GM19328 (cell line): Measurements from ENCODE around the gene PCDHGA11.
A peak's percentile ranks its signal among the peaks of the same experiment; 100 is the strongest.
"Not testable (repeated sequence)": the region's sequence is repeated elsewhere in the genome, so short reads cannot be mapped to it uniquely, and the experiment has no call there.

Experiments used
- ATAC-seq: cut with Tn5 transposase; IDR thresholded peaks from one replicate; pipeline ENCODE4 v1.9.1; 2021; ENCODE audit warnings: mild to moderate bottlenecking, moderate library complexity; ENCODE audit not compliant: unreplicated experiment

The PCDHGA11 gene

GRCh38 chr5:141398608-141399007 lies 22.2 kb upstream of the PCDHGA11 start:
- no peak for ATAC-seq

- ATAC-seq, result no peak
These were observed 21.1 kb upstream of the PCDHGA11 start for GRCh38 chr5:141399555-141400258.

DNA sequence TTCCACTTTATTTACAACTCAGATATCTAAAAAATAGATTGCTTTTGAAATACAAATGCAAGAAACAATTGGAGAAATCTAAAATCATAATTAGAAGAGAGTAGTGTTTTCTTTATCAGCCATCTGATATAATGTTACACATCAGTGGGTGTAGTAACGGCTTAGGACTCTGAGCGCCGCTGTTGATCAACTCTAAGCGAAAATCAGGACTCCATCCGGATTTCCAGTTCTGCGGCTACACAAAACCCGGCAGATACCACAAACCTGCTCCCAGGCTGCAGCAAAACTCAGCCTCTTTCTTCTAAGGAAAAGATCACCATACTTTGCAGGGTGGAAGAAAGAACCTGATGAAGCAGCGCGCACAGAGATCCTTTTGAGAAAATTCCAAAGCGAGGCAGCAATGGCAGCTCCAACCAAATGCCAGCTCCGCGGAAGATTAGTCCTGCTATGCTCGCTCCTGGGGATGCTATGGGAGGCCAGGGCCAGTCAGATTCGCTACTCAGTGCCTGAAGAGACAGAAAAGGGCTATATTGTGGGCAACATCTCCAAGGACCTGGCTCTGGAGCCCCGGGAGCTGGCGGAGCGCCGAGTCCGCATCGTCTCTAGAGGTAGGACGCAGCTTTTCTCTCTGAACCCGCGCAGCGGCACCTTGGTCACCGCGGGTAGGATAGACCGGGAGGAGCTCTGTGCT lies 18.2 kb upstream of the PCDHGA11 start, which contains the start of gene PCDHGA9:
TSS of gene PCDHGA9 (plus strand) at position 226 of the 691 bp plus-strand sequence. CDS start at position 401, 175 bp downstream.
- no peak for ATAC-seq

DNA sequence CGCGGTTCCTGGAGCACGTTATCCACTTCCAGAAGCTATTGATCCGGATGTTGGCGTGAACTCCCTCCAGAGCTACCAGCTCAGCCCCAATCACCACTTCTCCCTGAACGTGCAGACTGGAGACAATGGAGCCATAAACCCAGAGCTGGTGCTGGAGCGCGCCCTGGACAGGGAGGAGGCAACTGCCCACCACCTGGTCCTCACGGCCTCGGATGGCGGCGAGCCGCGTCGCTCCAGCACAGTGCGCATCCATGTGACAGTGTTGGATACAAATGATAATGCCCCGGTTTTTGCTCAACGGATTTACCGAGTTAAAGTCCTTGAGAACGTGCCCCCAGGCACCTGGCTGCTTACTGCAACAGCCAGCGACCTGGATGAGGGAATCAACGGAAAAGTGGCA lies 17.5 kb upstream of the PCDHGA11 start:
- no peak for ATAC-seq

- ATAC-seq, result peak; percentile 76
These were observed 12.9 kb upstream of the PCDHGA11 start, which contains the start of gene PCDHGB6 for GRCh38 chr5:141407790-141408505. PCDHGB6 (plus strand) TSS chr5:141408021; CDS start chr5:141408203, 182 bp downstream.

GRCh38 chr5:141409598-141410306 lies 11.1 kb upstream of the PCDHGA11 start:
- ATAC-seq, result no peak

GRCh38 chr5:141411575-141411974 lies 9.3 kb upstream of the PCDHGA11 start:
- no peak for ATAC-seq

GRCh38 chr5:141412854-141413539 lies 7.9 kb upstream of the PCDHGA11 start, which contains the start of gene PCDHGA10:
PCDHGA10 (plus strand) TSS chr5:141412987; CDS start chr5:141413176, 189 bp downstream.
- ATAC-seq, result no peak

DNA sequence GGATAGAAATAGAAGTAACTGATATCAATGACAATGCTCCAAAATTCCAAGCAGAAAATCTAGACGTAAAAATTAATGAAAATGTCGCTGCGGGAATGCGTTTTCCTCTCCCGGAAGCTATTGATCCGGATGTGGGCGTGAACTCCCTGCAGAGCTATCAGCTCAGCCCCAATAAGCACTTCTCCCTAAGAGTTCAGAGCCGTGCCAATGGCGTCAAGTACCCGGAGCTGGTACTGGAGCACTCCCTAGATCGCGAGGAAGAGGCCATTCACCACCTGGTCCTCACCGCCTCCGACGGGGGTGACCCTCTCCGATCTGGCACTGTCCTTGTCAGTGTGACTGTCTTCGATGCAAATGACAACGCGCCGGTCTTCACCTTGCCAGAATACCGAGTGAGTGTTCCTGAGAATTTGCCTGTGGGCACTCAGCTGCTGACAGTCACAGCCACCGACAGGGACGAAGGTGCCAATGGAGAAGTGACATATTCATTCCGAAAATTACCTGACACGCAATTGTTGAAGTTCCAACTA lies 7.2 kb upstream of the PCDHGA11 start:
- ATAC-seq, result no peak

- ATAC-seq, result not testable (repeated sequence)
These were observed 6.1 kb upstream of the PCDHGA11 start for GRCh38 chr5:141414548-141415274.

GRCh38 chr5:141415275-141415618 lies 5.6 kb upstream of the PCDHGA11 start:
- ATAC-seq, result not testable (repeated sequence)

DNA sequence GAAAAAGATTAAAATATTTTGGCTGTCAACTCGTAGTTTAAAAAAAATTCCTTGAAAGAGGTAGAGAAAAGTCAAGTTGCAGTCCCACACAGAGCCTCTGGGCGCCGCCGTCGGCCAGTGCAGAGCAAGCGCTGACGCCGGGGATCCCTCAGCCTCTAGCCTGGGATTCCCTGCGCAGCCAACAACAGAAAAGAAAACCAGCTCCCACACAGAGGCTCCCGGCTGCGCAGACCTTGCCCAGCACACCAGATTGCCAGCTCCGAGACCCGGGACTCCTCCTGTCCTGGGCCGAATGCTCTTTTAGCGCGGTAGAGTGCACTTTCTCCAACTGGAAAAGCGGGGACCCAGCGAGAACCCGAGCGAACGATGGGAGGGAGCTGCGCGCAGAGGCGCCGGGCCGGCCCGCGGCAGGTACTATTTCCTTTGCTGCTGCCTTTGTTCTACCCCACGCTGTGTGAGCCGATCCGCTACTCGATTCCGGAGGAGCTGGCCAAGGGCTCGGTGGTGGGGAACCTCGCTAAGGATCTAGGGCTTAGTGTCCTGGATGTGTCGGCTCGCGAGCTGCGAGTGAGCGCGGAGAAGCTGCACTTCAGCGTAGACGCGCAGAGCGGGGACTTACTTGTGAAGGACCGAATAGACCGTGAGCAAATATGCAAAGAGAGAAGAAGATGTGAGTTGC lies 3.2 kb upstream of the PCDHGA11 start, which contains the start of gene PCDHGB7:
TSS of gene PCDHGB7 (plus strand) at position 184 of the 679 bp plus-strand sequence. CDS start at position 367, 183 bp downstream.
- ATAC-seq, result peak; percentile 61

DNA sequence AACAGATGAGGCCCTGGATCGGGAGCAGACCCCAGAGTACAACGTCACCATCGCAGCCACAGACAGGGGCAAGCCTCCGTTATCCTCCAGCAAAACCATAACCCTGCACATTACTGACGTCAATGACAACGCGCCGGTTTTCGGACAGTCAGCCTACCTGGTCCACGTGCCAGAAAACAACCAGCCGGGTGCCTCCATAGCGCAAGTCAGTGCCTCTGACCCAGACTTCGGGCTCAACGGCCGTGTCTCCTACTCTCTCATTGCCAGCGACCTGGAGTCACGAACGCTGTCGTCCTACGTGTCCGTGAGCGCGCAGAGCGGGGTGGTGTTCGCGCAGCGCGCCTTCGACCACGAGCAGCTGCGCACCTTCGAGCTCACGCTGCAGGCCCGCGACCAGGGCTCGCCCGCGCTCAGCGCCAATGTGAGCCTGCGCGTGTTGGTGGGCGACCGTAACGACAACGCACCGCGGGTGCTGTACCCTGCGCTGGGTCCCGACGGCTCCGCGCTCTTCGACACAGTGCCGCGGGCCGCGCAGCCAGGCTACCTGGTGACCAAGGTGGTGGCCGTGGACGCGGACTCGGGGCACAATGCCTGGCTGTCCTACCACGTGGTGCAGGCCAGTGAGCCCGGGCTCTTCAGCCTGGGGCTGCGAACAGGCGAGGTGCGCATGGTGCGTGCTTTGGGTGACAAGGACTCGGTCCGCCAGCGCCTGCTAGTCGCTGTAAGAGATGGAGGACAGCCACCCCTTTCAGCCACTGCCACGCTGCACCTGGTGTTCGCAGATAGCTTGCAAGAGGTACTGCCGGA lies 1.6 kb upstream of the PCDHGA11 start:
- ATAC-seq, result no peak

- ATAC-seq, result no peak
These were observed 621 bp downstream of the PCDHGA11 start for GRCh38 chr5:141421489-141421855.

DNA sequence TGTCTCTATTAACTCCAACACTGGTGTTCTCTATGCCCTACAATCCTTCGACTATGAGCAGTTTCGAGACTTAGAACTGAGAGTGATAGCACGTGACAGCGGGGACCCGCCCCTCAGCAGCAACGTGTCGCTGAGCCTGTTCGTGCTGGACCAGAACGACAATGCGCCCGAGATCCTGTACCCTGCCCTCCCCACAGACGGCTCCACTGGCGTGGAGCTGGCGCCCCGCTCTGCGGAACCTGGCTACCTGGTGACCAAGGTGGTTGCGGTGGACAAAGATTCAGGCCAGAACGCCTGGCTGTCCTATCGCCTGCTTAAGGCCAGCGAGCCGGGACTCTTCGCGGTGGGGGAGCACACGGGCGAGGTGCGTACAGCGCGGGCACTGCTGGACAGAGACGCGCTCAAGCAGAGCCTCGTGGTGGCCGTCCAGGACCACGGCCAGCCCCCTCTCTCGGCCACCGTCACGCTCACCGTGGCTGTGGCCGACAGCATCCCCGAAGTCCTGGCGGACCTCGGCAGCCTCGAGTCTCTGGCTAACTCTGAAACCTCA lies 2.0 kb downstream of the PCDHGA11 start:
- ATAC-seq, result no peak

- ATAC-seq, result no peak
These were observed 7.1 kb downstream of the PCDHGA11 start for GRCh38 chr5:141427783-141428426.
